Keratinocyte (primary cell): ENCODE results near the gene CNPPD1.

Source experiments
- EZH2 ChIP-seq: IDR thresholded peaks from one replicate; pipeline ENCODE4 v1.6.1; 2012; ENCODE audit warnings: inconsistent platforms, mild to moderate bottlenecking, low read length, moderate library complexity
- TF ChIP-seq, protein P1 (sequence below), 3 experiments: IDR thresholded peaks in 1 of 3; conservative IDR thresholded peaks in 1 of 3; optimal IDR thresholded peaks in 1 of 3; 2 replicates in 2 of 3; 3 replicates in 1 of 3; pipeline versions ENCODE3 to v1.5.1; 2011; ENCODE audit warnings: low read length in 3 of 3, mild to moderate bottlenecking in 3 of 3, moderate library complexity in 2 of 3, control low read depth in 1 of 3, inconsistent platforms in 1 of 3; ENCODE audit not compliant: insufficient read depth in 2 of 3; ENCODE audit errors: extremely low read depth in 1 of 3

GRCh38 chr2:219173176-219173575 lies 3.5 kb downstream of the CNPPD1 start:
- TF ChIP-seq, protein P1, sequence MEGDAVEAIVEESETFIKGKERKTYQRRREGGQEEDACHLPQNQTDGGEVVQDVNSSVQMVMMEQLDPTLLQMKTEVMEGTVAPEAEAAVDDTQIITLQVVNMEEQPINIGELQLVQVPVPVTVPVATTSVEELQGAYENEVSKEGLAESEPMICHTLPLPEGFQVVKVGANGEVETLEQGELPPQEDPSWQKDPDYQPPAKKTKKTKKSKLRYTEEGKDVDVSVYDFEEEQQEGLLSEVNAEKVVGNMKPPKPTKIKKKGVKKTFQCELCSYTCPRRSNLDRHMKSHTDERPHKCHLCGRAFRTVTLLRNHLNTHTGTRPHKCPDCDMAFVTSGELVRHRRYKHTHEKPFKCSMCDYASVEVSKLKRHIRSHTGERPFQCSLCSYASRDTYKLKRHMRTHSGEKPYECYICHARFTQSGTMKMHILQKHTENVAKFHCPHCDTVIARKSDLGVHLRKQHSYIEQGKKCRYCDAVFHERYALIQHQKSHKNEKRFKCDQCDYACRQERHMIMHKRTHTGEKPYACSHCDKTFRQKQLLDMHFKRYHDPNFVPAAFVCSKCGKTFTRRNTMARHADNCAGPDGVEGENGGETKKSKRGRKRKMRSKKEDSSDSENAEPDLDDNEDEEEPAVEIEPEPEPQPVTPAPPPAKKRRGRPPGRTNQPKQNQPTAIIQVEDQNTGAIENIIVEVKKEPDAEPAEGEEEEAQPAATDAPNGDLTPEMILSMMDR (optimal IDR thresholded peaks at IDR 0.05 in 1 of 3, IDR thresholded peaks at IDR 0.05 in 1 of 3, conservative IDR thresholded peaks at IDR 0.05 in 1 of 3; ENCODE audit: extremely low read depth in 1 of 3, insufficient read depth in 2 of 3, low read length in 3 of 3), result no peak
- TF ChIP-seq EZH2, result no peak
